ENCODE measurements around the gene UBE3A. TPM values are rescaled to one million over a fixed set of nuclear protein-coding genes. Genes with fewer than 3 reads are reported as not detected.

The UBE3A gene
- total and polyA plus RNA-seq, 9 of the 15 experiments (the other 6 are each of a cell fraction or from before 2014, with no cell fraction given): 29.3 to 103 (median 60.2) TPM

GRCh38 chr15:25346371-25346770, 92.5 kb downstream of the UBE3A start (continued):
- TF ChIP-seq ZNF740 (CRISPR knock-in tag; IDR thresholded peaks at IDR 0.05) (no peak), ZNF740 (tag; IDR thresholded peaks at IDR 0.05) (no peak), LARP7 (IDR thresholded peaks at IDR 0.05) (no peak)

GRCh38 chr15:25345943-25346342, 92.9 kb downstream of the UBE3A start:
- CTCF ChIA-PET (ENCODE audit: low intra/inter-chr PET ratio): interaction anchor here (0.5 kb wide), 1 partner anchor 313 kb away, joined by 3 read pairs; no protein-coding TSS in a partner anchor
- ATAC-seq (peak; percentile 74), FAIRE-seq (no peak), DNase-seq (ENCODE audit: extremely low read depth in 1 of 4, low spot score in 3 of 4) (no peak)
- no peaks in the 10 kb centered on the region for H3K27me3 ChIP-seq (ENCODE audit: control insufficient read depth in 2 of 2, insufficient read depth in 2 of 2, low read length in 2 of 2)
- BruUV-seq (replicated peaks): no TSS peak
- H2AFZ ChIP-seq (ENCODE audit: low read depth, low read length): no peak overlapping the region
- in situ Hi-C loops (cut with MboI): no loop called here
- no peaks in the 10 kb centered on the region for H4K20me1 ChIP-seq (replicated peaks; ENCODE audit: control insufficient read depth, insufficient read depth, low read length)
- peak overlapping the region in 1 of 2 experiments; percentile 76; a peak in 2 of 4 replicates for H3K9ac ChIP-seq (ENCODE audit: insufficient read depth in 1 of 2, low read depth in 2 of 2, low read length in 2 of 2)
- H3K9me3 ChIP-seq (replicated peaks; ENCODE audit: control insufficient read depth, insufficient read depth, low read depth, low read length): no peaks in the 10 kb centered on the region
- peaks cover 10% of the 10 kb centered on the region for H3K79me2 ChIP-seq (ENCODE audit: control insufficient read depth, insufficient read depth, low read length)
- no peaks in the 10 kb centered on the region for H3K9me1 ChIP-seq (ENCODE audit: control insufficient read depth, insufficient read depth, low read length)
- H3K27ac ChIP-seq (ENCODE audit: extremely low read depth, low read depth, low read length): no peak overlapping the region
- TF ChIP-seq CTCF (IDR thresholded peaks at IDR 0.05 in 2 of 3, conservative IDR thresholded peaks at IDR 0.05 in 1 of 3; ENCODE audit: insufficient read depth in 2 of 3, low read depth in 1 of 3, low read length in 3 of 3) (peak in 2 of 3 experiments; percentile 7 to 9; a peak in 1 of 6 replicates), ZNF512 (tag; IDR thresholded peaks at IDR 0.05) (0 out of 2 replicates have a peak, but pooled peaks have one; percentile 1), CCNT2 (IDR thresholded peaks at IDR 0.05; ENCODE audit: borderline replicate concordance, extremely low read depth, insufficient read length, low read depth, low read length) (no peak)
- no peaks in the 10 kb centered on the region for H3K4me1 ChIP-seq (replicated peaks in 1 of 2; ENCODE audit: control insufficient read depth in 2 of 2, insufficient read depth in 2 of 2, low read length in 2 of 2)
- H3K4me3 ChIP-seq: no peak overlapping the region
- intact Hi-C loops (cut with micrococcal nuclease): loop anchor here (5.0 kb wide), 1 partner anchor 91 kb away; the partner anchor contains the start of gene UBE3A
- WGBS (ENCODE audit: insufficient coverage, low coverage, missing lambda C conversion rate): 94% methylated on average over 3 of the region's 3 CpGs
- peaks cover 30% of the 10 kb centered on the region; the same call in 2 of the 3 replicates for H3K36me3 ChIP-seq (ENCODE audit: control insufficient read depth, insufficient read depth, low read length)
- no peak overlapping the region for H3K4me2 ChIP-seq (ENCODE audit: insufficient read depth, low read length)
- POLR2A ChIA-PET: no interaction called here
